Stimulated activated CD4-positive, alpha-beta T cell treated with anti-CD3 and anti-CD28 coated beads, Interleukin-4, amount 100 ng/mL, for 24 hours (primary cell): Measurements from ENCODE around the gene DCTN4.
"Not testable (repeated sequence)": the region's sequence is repeated elsewhere in the genome, so short reads cannot be mapped to it uniquely, and the experiment has no call there.

Experiments
- DNase-seq: peaks from one replicate; pipeline ENCODE4 v3.0.0-alpha.2; 2020

Gene DCTN4

GRCh38 chr5:150778088-150778516 is 19.3 kb upstream of the DCTN4 start:
- no peak for DNase-seq

DNA sequence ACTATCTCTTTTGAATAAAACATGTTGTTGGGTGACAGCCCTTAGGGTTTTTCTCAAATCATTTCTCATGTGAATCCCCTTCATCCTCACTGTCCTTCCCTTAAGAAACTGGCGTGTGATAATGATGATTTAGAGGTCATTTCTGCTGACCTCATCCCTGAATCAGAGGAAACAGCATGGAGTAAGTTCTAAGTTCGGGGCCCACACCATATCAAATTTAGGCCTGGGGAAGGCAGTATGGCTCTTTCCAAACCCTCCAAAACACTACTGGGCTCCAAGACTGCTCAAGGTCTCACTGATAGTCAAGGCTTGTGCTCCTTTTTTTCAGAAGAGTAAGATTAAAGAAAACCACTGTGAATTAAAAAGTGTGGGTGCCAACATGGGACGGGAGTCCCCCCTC is 18.9 kb upstream of the DCTN4 start:
- DNase-seq: no peak

- DNase-seq: no peak
Observed at GRCh38 chr5:150774145-150774544, 15.3 kb upstream of the DCTN4 start.

DNA sequence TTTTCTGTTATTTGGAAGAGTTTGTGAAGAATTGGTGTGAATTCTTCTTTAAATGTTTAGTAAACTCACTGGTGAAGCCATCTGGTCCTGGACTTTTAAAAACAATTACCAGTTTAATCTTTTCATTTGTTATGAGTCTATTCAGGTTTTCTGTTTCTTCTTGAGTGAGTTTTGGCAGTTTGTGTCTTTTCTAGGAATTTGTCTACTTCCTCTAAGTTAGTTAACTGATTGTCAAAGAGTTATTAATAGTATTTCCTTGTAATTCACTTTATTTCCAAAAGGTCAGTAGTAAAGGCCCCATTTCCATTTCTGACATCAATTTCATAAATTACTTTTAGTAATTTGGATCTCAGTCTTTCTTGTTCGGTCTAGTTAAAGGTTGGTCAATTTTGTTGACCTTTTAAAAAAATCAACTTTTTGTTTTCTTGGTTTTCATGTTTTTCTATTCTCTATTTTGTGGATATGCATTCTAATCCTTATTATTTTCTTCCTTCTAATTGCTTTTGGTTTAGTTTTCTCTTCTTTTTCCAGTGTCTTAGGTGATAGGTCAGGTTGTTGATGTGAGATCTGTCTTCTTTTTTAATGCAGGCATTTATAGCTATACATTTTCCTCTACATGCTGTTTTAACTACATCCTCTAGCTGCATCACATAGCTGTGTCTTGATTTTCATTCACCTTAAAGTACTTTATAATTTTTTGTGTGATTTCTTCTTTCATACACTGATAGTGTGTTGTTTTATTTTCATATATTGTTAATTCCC is 12.4 kb upstream of the DCTN4 start:
- DNase-seq: no peak

DNA sequence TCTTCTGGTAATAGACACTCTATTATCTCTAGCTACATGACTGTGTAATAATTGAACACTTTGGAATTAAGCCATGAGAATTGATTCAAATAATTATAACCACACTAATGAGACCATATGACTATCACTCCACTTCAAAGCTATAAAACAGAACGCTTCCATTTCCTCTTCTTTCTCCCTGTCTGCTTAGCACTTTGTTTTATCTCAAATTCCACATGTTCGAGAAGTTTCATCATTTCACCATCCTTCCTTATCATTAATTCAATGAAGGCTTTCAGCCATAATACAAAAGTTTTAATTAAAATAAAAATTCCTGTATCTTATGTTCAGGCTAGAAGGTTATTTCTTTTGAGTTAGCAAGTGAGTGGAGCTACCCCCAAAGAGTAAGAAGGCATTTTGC is 7.4 kb upstream of the DCTN4 start:
- DNase-seq: no peak

DNA sequence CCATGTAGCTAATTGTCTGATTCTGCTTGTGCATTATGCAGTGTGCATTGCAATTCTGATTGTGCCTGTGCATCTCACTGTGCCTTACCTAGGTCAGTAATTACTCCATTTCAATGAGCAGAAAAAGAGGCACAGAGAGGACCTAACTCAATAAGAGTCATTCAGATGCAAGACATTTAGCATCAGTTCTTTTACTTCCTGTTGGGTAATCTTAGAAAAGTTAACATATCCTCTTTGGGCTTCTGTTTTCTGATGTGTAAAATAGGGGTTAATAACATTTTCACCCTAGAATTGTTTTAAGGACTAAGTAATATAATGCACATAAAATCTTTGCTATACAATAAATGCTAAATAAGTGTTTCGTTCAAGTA is 7.0 kb upstream of the DCTN4 start:
- DNase-seq: no peak

DNA sequence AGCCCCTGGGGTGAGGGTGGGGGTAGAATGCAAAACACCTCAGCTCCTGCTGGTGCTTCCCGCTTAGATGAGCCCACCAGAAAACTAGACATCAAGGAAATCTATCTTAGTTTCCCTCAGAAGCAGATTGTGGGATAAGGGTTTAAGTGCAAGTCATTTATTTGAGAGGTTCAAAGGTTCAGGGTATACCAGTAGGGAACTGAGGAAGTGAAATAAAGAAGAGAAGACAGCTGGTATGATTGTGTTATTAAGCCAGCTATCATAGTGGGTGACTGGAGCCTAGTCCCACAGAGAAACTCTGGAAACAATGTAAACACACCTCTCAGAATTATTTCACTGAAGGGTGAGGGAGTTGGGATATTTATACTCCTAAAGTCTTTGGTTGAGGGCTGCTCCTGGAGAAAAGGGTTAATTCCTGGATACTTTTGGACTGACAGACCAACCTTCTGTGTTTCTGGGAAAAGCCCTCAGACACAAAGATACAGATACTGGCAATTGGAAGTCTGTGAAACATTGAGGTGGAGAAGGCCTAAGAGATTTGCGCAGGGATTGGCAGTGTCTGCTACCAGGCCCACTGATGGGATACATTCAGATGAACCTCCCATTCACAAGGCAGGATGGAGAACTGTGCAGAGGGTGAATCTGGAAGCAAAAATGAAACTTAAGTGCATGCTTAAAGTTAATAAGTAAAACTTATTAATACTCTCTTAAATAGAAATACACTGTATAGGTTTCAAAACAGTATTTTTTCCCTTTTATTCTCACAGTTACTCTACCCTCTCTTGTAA is 6.4 kb upstream of the DCTN4 start:
- DNase-seq: no peak

GRCh38 chr5:150764530-150764929 is 5.7 kb upstream of the DCTN4 start:
- no peak for DNase-seq

DNA sequence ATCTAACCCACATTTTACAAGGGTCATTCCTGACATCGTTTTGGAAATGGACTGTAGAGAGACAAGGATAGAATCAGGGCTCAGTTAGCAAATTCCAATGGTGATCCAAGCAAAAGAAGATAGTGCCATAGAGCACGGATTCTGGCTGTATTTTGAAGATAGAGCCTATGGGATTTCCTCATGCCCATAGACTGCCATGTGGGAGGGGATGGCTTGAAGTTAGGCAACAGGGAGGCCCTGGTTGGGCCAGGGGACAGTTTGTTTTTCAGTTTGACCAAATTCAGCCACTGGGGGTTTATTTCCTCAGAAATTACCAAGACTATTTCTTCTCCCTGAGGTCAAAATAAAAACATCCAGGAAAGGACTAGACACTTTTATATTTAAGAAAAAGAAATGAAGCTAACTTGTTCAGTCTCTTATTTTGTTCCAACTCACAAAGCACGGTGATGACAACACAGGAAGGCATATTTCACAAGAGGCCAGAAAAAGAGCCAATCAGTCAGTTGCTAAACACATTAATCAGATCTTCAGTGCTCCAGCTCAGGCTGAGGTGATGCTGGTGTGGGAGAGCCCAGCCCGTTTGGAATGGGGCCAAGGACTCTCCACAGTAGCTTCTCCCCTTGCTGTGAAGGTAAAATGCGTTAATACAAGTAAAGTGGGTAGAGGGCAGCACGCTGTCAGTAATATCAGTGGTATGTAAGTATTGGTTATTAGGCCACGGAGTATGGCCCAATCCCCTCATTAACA is 4.4 kb upstream of the DCTN4 start:
- no peak for DNase-seq

DNA sequence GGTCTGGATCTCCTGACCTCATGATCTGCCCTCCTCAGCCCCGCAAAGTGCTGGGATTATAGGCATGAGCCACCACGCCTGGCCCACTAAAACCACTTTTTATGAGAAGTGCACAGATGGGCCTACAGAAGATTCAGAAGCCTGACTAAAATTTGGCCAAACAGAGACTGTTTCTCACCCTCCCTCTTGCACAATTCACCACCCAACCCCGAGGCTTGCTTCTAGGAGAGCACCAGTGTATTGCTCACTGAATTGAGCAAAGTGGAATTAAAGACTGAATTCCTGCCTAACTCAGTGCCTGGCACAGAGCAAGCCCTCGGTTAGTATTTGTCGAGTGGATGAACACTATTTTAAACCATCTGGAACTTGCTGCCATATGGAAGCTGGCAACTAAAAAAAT is 3.4 kb upstream of the DCTN4 start:
- DNase-seq: no peak

DNA sequence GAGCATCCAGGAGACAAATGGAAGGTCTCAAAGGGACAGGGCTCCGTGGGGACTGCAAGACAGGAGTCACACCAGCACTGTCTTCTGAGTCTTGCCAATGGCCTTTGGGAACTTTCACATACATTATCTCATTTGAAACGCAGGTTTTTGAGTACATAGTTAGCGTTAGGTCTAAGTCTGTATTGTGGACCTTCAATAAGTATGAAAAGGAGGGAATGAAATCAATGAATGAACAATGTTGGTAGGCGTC is 442 bp upstream of the DCTN4 start:
- no peak for DNase-seq

DNA sequence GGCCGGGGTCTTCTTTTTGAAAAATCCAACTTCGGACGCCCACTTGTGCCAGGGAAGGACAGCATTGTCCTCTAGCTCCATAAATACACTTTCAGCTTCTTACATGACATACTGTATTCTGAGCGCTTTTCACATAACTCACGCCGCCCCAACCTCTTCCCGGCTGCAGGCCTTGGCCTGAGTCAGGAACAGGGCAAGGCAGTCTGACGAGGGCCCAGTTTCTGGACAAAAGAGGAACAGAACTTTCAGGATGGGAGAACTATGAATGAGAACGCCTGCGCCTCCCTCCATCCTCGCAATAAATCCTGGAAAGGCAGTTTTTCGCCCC is 650 bp downstream of the DCTN4 start:
- no peak for DNase-seq

DNA sequence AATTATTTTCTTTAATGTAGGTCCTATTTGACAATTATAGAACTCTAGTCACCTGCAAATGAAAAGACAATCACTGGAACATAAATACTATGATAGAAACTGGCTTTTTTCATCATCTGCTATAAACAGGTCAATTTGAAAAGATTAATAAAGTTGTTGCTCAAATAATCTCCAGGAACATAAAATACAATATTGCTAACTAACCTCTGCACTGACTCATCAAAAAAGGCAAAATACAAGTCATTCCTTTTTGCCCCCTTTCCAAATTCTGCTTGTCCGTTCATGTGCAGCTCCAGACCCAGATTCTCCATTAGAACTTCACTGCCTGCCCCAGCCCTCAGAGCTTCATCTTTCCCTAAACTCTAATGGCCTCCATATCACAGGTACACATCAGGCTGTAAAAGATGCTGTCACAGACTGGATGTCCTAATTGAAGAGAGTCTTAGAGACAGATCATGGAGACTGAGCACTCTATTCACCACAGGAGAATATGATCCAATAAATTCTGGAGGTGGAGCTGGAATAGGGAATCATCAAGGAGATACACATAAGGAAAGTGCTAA is 1.6 kb downstream of the DCTN4 start:
- no peak for DNase-seq

DNA sequence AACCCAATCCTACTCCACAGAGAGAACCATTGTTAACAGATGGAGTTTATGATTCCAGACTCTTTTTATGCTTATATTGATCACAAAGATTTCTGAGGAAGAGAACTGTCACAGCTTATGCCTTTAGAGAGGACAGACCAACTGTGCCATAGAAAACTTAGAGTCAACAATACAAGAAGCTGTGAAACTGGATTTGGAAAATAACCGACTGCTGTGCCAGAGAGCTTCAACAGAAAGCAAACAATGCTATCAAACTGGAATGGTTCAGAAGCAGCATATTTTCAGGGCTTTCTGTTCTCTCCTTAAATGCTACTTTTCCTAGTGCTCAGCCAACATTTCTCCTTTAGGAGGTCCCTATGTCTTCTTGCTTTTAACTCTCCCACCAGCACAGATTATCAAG is 5.0 kb downstream of the DCTN4 start:
- no peak for DNase-seq

DNA sequence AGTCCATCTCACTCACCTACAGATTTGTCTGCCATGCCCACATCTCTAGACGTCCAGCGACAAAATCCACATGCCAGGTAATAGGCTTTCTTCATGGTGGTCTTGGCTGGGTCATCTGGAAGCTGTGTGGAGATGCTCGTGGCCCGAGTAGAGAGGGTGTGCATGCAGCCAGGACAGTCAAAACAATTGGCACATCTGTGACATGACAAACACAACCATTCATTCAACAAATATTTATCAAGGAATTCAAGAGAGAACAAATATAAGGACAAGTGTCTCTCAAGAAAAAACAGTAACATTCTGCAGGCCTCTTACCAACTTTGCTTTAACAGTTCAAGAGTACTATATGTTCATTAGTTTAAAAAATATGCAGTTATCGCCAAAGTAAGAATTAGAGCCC is 5.4 kb downstream of the DCTN4 start:
- DNase-seq: no peak

GRCh38 chr5:150751096-150751891 is 7.5 kb downstream of the DCTN4 start:
- no peak for DNase-seq

GRCh38 chr5:150750469-150750868 is 8.3 kb downstream of the DCTN4 start:
- no peak for DNase-seq

- not testable (repeated sequence) for DNase-seq
Observed at GRCh38 chr5:150743142-150743488, 15.7 kb downstream of the DCTN4 start.

DNA sequence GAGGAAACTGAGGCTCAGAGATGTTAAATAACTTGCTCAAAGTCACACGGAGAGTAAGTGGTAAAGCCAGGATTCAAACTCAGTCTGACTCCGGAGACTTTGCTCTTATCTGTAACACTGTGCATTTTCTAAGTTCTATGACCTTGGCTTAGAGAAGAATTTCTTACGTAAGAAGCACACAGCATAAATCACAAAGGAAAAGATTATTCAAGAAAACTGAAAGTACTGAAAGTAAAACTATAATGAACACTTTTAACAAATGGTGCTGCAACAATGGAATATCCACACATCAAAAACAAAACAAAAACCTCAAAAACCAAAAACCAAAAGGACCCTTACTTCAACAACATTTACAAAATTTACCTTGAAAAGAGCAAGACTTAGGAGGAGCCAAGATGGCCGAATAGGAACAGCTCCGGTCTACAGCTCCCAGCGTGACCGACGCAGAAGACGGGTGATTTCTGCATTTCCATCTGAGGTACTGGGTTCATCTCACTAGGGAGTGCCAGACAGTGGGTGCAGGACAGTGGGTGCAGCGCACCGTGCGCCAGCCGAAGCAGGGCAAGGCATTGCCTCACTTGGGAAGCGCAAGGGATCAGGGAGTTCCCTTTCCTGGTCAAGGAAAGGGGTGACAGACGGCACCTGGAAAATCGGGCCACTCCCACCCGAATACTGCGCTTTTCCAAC is 16.2 kb downstream of the DCTN4 start:
- not testable (repeated sequence) for DNase-seq

DNA sequence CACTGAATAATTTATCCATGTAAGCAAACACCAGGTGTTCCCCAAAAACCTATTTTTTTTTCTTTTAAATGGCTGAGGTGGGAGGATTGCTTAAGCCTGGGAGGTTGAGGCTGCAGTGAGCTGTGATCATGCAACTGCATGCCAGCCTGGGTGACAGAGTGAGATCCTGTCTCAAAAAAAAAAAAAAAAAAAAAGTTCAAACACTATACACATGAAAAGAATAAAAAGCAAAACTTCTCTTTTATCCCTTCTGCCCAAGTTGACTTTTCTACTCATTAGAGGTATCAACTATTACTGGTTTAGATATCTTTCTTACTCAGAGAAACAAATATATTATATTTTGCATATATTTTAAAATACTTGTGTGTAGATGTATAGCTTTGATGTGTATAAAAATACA is 17.8 kb downstream of the DCTN4 start:
- DNase-seq: no peak

- no peak for DNase-seq
Observed at GRCh38 chr5:150738862-150739261, 20.0 kb downstream of the DCTN4 start.

DNA sequence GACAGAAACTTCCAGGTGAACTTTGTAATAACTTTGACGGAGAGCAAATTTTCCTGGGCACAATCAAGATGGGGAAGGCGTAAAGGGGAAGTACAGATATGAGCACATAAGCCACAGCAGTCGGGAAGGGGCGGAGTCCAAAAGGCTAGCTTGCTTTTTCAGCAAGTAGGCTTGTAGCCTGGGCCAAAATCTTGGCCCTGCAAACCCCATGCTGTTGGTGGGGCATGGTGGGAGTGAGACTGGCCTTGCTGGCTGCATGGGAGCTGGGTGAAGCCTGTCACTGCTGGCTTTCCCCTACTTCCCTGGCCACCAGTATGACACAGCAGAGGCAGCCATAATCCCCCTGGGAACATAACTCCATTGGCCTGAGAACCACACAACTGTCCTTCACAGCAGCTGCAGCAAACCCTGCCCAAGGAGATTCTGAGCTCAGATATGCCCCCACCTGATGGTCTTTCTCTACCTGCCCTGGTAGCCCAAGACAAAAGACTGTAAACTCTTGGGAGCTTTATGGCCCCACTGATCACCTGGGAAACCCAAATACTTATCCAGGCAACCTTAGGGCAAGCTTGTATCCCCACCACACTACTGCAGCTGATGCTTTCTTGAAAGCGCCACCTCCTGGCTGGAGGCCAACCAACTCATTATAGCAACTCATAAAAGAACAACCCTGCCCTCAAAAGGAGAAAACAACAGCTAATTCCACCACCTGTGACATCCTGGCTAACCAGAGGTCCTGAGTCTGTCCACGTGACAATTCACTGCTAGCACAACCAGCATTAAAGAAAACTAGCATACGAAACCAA is 24.0 kb downstream of the DCTN4 start:
- no peak for DNase-seq
